Activated CD8-positive, alpha-beta memory T cell treated with anti-CD3 and anti-CD28 coated beads, Interleukin-2, amount 50 U/mL, for 24 hours (primary cell): Measurements from ENCODE around the gene GSG1L.

Source experiments
- DNase-seq: peaks from one replicate; pipeline ENCODE4 v3.0.0-alpha.2; 2020; ENCODE audit errors: extremely low read depth

Gene GSG1L

DNA sequence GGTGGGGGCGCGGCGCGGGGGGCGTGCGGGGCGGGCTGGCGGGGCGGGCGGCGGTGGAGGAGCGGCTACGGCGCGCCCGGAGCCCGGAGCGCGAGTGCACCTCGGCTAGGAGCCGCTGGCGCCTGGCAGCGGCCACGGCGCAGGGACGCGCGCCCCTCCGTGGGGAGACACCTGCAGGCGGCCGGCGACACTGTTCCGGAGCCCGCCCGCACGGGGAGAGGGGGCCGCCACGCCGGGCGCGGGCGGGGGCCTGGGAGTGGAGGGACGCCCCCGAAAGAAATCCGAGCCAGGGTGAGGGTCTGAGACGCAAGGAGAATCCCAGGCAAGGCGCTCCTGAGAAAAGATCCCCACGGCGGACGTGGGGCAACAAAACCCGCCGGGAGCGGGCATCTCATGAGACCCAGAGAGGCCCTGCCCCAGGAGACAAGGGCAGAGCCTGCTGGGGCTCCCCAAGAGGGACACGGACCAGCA, at the start of gene GSG1L:
TSS of gene GSG1L (minus strand) at position 124 of the 471 bp plus-strand sequence. CDS start 290 bp downstream, outside the sequence.
- DNase-seq: no peak

DNA sequence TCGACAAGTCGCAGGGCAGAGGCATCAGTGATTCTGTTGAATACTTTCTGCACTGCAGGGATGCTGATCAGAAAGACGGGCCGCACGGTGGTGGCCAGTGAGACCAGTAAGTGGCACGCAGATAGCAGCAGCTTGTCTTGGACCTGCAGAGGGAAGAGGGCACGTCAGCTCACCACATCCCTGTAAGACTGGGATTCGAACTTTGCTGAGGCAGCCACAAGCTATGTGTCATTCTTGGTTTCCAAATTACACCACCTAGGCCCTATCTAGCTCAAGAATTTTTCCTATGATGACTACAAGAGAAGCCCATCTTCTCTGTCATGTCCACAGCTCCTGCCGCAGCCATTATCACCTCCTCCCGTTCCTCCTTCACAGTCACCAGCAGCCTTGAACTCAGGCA, 49.4 kb upstream of the GSG1L start:
- no peak for DNase-seq

DNA sequence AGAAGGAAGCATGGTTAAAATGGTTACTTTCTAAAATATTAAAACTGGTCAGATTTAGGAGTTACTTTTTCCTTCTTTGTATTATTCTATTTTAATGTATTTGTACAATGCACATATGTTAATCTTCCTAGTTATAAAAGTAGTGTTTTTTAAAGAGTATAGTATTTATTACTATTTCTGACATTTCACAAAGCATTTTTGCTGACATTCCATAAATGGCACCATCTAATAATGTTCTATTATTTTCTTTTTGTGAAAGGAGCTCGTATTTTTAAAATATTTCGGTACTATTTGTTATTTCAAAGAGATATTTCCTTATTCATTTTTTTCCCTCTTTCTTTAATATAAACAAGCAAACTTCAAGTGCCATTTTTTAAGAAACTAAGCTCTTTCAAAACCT, 47.5 kb upstream of the GSG1L start:
- DNase-seq: no peak

GRCh38 chr16:28110479-28110878, 47.0 kb upstream of the GSG1L start:
- DNase-seq: no peak

- DNase-seq: no peak
These were observed 46.6 kb upstream of the GSG1L start for GRCh38 chr16:28110074-28110473.

- DNase-seq: no peak
These were observed 45.2 kb upstream of the GSG1L start for GRCh38 chr16:28108590-28109247.

DNA sequence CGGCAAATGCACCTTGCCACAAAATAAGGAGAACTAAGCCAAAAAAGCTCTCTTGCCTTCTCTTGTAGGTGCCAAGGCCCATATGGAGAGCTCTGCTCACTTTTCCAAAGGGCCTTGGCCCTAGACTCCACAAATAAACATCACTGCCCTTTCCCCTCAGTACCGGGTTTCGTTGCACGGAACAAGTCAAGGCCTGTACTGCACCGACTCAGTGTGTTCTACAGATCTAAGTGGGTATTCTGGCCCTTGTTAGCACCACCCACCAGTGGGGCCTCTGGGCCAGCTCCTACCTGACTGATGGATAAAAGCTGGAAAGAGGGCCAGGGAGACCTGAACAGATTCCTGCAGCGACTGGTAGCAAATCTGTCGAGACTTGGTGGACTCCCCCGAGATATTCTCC, 43.7 kb upstream of the GSG1L start:
- no peak for DNase-seq

GRCh38 chr16:28106467-28107215, 43.1 kb upstream of the GSG1L start:
- DNase-seq: no peak

- no peak for DNase-seq
These were observed 42.4 kb upstream of the GSG1L start for GRCh38 chr16:28105954-28106353.

GRCh38 chr16:28105297-28105696, 41.8 kb upstream of the GSG1L start:
- no peak for DNase-seq

- DNase-seq: no peak
These were observed 40.9 kb upstream of the GSG1L start for GRCh38 chr16:28104404-28104803.

- DNase-seq: no peak
These were observed 40.1 kb upstream of the GSG1L start for GRCh38 chr16:28103516-28104170.

GRCh38 chr16:28101533-28101890, 38.0 kb upstream of the GSG1L start:
- DNase-seq: no peak

- DNase-seq: no peak
These were observed 37.5 kb upstream of the GSG1L start for GRCh38 chr16:28100810-28101532.

DNA sequence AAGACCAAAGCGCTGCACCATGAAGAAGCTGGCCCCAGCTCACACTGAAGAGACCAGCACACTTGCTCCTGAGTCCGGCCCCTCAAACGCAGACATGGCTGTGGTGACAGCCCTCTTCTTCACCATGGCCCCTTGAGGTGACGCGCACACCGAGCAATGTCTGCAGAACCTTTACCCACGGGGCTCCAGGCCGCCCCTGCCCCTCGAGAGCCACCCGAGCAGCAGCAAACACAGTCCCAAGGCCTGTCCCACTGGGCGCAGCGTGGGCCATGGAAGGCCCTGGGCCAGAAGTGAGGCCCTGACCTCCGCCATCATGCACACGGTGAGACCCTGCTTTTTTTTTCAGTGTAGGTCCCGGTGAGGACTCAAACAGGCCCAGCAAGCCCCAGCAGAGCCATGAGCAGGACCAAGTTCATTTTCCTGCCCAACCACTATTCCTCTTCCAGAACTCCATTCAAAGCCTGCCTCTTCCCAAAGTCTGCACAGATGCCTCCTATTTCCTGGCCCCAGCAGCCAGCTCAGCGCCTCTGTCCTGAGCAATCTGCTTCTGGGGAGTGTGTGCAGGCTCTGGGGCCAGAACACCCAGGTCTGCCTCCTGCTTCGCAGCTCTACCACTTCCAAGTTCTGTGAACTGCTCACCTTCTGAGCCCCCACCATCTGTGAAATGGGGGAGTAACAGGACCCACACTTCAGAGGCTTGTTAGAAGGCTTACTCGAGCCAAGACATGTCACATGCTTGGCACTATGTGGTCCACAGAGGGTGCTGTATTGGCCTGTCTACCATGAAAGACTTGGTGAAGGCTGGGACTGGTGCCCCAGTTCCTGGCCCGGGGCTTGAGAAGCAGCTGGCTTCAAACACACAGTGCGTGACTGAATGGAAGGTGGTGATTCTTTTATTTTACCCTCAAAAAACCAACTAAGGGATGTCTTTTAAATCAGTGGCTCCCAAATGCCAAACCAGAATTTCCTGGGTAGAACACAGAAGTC, 35.7 kb upstream of the GSG1L start:
- no peak for DNase-seq

GRCh38 chr16:28098171-28098958, 34.9 kb upstream of the GSG1L start:
- DNase-seq: no peak

GRCh38 chr16:28096983-28097899, 33.7 kb upstream of the GSG1L start:
- DNase-seq: no peak

DNA sequence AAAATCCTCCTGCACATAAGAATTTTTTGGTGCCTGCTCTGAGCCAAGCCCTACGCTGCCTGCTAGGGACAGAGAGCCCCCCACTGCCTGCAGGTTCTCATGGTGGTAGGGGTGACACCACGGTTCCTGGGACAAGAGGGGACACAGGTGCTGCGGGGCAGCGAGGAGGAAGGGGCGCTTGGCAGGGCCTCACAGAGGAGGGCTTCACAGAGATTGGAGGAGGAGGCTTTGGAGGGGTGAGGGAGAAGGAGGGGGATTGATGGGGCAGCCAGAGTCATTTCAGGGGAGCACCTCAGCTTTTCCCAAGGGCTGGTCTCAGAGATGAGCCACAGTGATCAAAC, 29.8 kb upstream of the GSG1L start:
- no peak for DNase-seq

DNA sequence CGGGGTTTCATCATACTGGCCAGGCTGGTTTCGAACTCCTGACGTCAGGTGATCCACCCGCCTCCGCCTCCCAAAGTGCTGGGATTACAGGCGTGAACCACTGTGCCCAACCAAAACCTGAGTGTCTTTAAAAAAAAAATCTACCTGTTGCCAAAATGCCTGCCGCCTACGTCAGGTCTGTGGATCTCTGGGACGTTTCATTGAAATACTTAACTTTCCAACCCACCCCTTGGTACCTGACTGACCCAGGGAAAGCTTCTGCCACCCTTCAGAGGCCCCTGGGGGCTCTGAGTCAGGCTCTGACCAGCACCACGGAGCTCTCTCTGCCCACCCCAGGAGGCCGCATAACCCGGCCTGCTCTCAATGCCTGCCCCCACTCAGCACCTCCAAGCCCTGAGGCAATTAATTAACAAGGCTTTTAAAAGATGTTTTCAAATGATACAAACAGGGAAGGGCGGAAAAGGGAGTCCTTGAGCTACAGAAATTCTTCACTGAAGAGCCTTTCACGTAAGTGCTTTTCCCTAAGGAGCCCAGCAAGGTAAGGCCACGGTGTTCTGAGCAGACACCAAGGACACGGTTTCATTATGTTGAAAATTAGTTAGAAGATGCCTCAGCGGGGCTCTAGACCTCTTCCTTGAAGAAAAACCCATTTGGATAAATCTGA, 29.3 kb upstream of the GSG1L start:
- DNase-seq: no peak
